Liver (tissue), 9 donors: ENCODE data around the gene MAML3. TPM values are rescaled to one million over a fixed set of nuclear protein-coding genes. Genes with fewer than 3 reads are reported as not detected.

ENCODE experiments used
- DNase-seq: peaks from one replicate; pipeline ENCODE4 v3.0.0-alpha.2; 2017; ENCODE audit warnings: low spot score
- H3K27ac ChIP-seq, 2 donors: one replicate each; pipeline ENCODE4 v1.7.0; 2013; ENCODE audit warnings: inconsistent platforms in 2 of 2, low read length in 2 of 2, control low read depth in 1 of 2, low read depth in 1 of 2, mild to moderate bottlenecking in 1 of 2
- H3K27me3 ChIP-seq, 4 donors: one replicate each; pipeline versions ENCODE4 v1.6.1 to v1.7.0; 2013; ENCODE audit warnings: low read length in 3 of 4, inconsistent platforms in 1 of 4, mild to moderate bottlenecking in 1 of 4, moderate library complexity in 1 of 4; ENCODE audit not compliant: control insufficient read depth in 4 of 4, insufficient read depth in 4 of 4
- H3K36me3 ChIP-seq, 4 donors: one replicate each; pipeline versions ENCODE4 v1.6.1 to v1.7.0; 2013; ENCODE audit warnings: low read length in 3 of 4, mild to moderate bottlenecking in 3 of 4, low read depth in 1 of 4, moderate library complexity in 1 of 4; ENCODE audit not compliant: control insufficient read depth in 4 of 4, insufficient read depth in 3 of 4
- H3K4me1 ChIP-seq, 4 donors: one replicate each; pipeline versions ENCODE4 v1.6.1 to v1.7.0; 2013; ENCODE audit warnings: low read length in 3 of 4, mild to moderate bottlenecking in 3 of 4, moderate library complexity in 1 of 4; ENCODE audit not compliant: control insufficient read depth in 4 of 4, insufficient read depth in 4 of 4
- H3K4me3 ChIP-seq, 3 donors: one replicate each; pipeline versions ENCODE4 v1.6.1 to v1.7.0; 2013; ENCODE audit warnings: low read length in 3 of 3, control low read depth in 1 of 3, low read depth in 1 of 3, mild to moderate bottlenecking in 1 of 3
- H3K9ac ChIP-seq, 2 donors: one replicate each; pipeline ENCODE4 v1.7.0; 2013; ENCODE audit warnings: low read length in 2 of 2, mild to moderate bottlenecking in 2 of 2, moderate library complexity in 2 of 2, control low read depth in 1 of 2, low read depth in 1 of 2
- H3K9me3 ChIP-seq, 4 donors: one replicate each; pipeline versions ENCODE4 v1.6.1 to v1.7.0; 2013; ENCODE audit warnings: low read length in 3 of 4; ENCODE audit not compliant: control insufficient read depth in 4 of 4
- ATF3 ChIP-seq: IDR thresholded peaks from 2 replicates; pipeline ENCODE4 v1.6.1; 2016; ENCODE audit warnings: antibody characterized with exemption
- CTCF ChIP-seq: fragments of 150-350 bp; IDR thresholded peaks from 2 replicates; pipeline ENCODE4 v1.5.1; 2017; ENCODE audit warnings: improper control_type of control experiment, low read depth, low read length; ENCODE audit not compliant: missing input control
- GABPA ChIP-seq, 2 donors: IDR thresholded peaks in 1 of 2; conservative IDR thresholded peaks in 1 of 2; 2 replicates each; pipeline ENCODE4 v1.6.1; 2016; ENCODE audit warnings: antibody characterized with exemption in 2 of 2, mild to moderate bottlenecking in 1 of 2, moderate library complexity in 1 of 2
- HNF4A ChIP-seq, 2 donors: conservative IDR thresholded peaks; 2 replicates each; pipeline ENCODE4 v1.6.1; 2016; ENCODE audit warnings: antibody characterized with exemption in 2 of 2, mild to moderate bottlenecking in 2 of 2
- HNF4G ChIP-seq: IDR thresholded peaks from 2 replicates; pipeline ENCODE4 v1.6.1; 2016; ENCODE audit warnings: antibody characterized with exemption
- JUND ChIP-seq, 2 donors: IDR thresholded peaks; 2 replicates each; pipeline ENCODE4 v1.6.1; 2016; ENCODE audit warnings: antibody characterized with exemption in 2 of 2
- MAX ChIP-seq: IDR thresholded peaks from 2 replicates; pipeline ENCODE4 v1.6.1; 2016; ENCODE audit warnings: antibody characterized with exemption
- NR2F2 ChIP-seq: IDR thresholded peaks from 2 replicates; pipeline ENCODE4 v1.6.1; 2016; ENCODE audit warnings: antibody characterized with exemption
- RAD21 ChIP-seq, 2 donors: IDR thresholded peaks; 2 replicates each; pipeline ENCODE4 v1.6.1; 2016; ENCODE audit warnings: antibody characterized with exemption in 2 of 2, mild to moderate bottlenecking in 2 of 2
- RXRA ChIP-seq, 2 donors: IDR thresholded peaks; 2 replicates each; pipeline ENCODE4 v1.6.1; 2017 to 2018; ENCODE audit warnings: antibody characterized with exemption in 2 of 2, mild to moderate bottlenecking in 1 of 2
- SP1 ChIP-seq: IDR thresholded peaks from 2 replicates; pipeline ENCODE4 v1.6.1; 2018; ENCODE audit warnings: antibody characterized with exemption, mild to moderate bottlenecking
- ZBTB33 ChIP-seq: IDR thresholded peaks from 2 replicates; pipeline ENCODE4 v1.6.1; 2016; ENCODE audit warnings: antibody characterized with exemption
- WGBS: extraction: QIAGEN DNeasy Blood & Tissue Kit; methylation state at CpG from one replicate; pipeline ENCODE4 v1.1.7; 2013; 5-methylcytosine and 5-hydroxymethylcytosine counted together
- polyA plus RNA-seq, 2 donors: library from polyadenylated mRNA; stranded (reverse) in 1 of 2; unstranded in 1 of 2; fragments of 200-250 nt in 1 of 2; fragments of >200 nt in 1 of 2; fragmentation: Nextera tagmentation in 1 of 2; extraction: Ambion mirVana in 1 of 2; gene quantifications; one replicate each; pipeline versions ENCODE4 v1.2.1 to v1.2.3, GENCODE V29; 2013 to 2015
- total RNA-seq, 2 donors: library from RNA; depleted of rRNA; stranded (reverse); fragments of >200 nt; gene quantifications; one replicate each; pipeline ENCODE4 v1.2.3, GENCODE V29; 2014
- donor health status: healthy.
- donor health status: healthy.
- donor health status: healthy.
- donor health status: healthy.
- donor health status: healthy.

Gene MAML3
- total and polyA plus RNA-seq, 4 donors, result 1.3 to 4.3 (median 2.7) TPM

- Histone ChIP-seq H3K36me3 (no peaks in the 10 kb centered on the region), H3K9ac (no peak overlapping the region), H3K9me3 (no peaks in the 10 kb centered on the region), H3K4me1 (peaks cover 3 to 17% (median 11%) of the 10 kb centered on the region in 4 donors), H3K27ac (no peak overlapping the region), H3K27me3 (no peaks in the 10 kb centered on the region), H3K4me3 (no peak overlapping the region)
- DNase-seq, result no peak
- TF ChIP-seq MAX, result no peak
- no peak for TF ChIP-seq HNF4A (conservative IDR thresholded peaks at IDR 0.05)
- TF ChIP-seq GABPA (IDR thresholded peaks at IDR 0.05 in 1 of 2, conservative IDR thresholded peaks at IDR 0.05 in 1 of 2), result no peak
- no peak for TF ChIP-seq NR2F2
- no peak for TF ChIP-seq SP1
- no peak for TF ChIP-seq ZBTB33
- no peak for TF ChIP-seq JUND (IDR thresholded peaks at IDR 0.05)
- TF ChIP-seq ATF3, result no peak
- no peak for TF ChIP-seq HNF4G
- no peak for TF ChIP-seq RAD21 (IDR thresholded peaks at IDR 0.05)
- 74% methylated on average over 6 of the region's 6 CpGs for WGBS
These were observed 128.5 kb downstream of the MAML3 start for GRCh38 chr4:140025470-140025869.

- no peak for DNase-seq
- peak overlapping the region; percentile 67 to 75 for H3K27ac ChIP-seq
- H3K27me3 ChIP-seq, result no peaks in the 10 kb centered on the region
- H3K9me3 ChIP-seq, result peaks cover 0 to under 1% (median under 1%) of the 10 kb centered on the region in 4 donors
- H3K4me1 ChIP-seq, result peaks cover 4 to 39% (median 27%) of the 10 kb centered on the region in 4 donors
- 22% methylated on average over 4 of the region's 4 CpGs for whole genome bisulfite sequencing
- no peaks in the 10 kb centered on the region for H3K36me3 ChIP-seq
- peak overlapping the region; percentile 17 to 62 for H3K9ac ChIP-seq
- TF ChIP-seq RAD21 (IDR thresholded peaks at IDR 0.05) (peak; percentile 14 to 39), RXRA (IDR thresholded peaks at IDR 0.05) (peak in 1 of 2 donors; percentile 48), HNF4A (conservative IDR thresholded peaks at IDR 0.05) (peak in 1 of 2 donors; percentile 27), MAX (peak; percentile 27), CTCF (no peak), SP1 (peak; percentile 11), GABPA (IDR thresholded peaks at IDR 0.05 in 1 of 2, conservative IDR thresholded peaks at IDR 0.05 in 1 of 2) (no peak), HNF4G (no peak)
- peak overlapping the region in 2 of 3 donors; percentile 31 to 32 for H3K4me3 ChIP-seq
These were observed 133.3 kb downstream of the MAML3 start for GRCh38 chr4:140020457-140021361.
